GM10266 (cell line): Measurements from ENCODE around the gene SOSTDC1.
"Not testable (repeated sequence)": the region's sequence is repeated elsewhere in the genome, so short reads cannot be mapped to it uniquely, and the experiment has no call there.

Experiments
- DNase-seq: peaks from one replicate; pipeline ENCODE4 v3.0.0; 2012; ENCODE audit errors: extremely low spot score
- TF ChIP-seq, protein P1 (sequence below): IDR thresholded peaks from 2 replicates; pipeline ENCODE4 v1.5.1; 2012; ENCODE audit warnings: mild to moderate bottlenecking, low read depth; ENCODE audit not compliant: control insufficient read depth, insufficient read depth; ENCODE audit errors: missing control alignments

SOSTDC1 gene

DNA sequence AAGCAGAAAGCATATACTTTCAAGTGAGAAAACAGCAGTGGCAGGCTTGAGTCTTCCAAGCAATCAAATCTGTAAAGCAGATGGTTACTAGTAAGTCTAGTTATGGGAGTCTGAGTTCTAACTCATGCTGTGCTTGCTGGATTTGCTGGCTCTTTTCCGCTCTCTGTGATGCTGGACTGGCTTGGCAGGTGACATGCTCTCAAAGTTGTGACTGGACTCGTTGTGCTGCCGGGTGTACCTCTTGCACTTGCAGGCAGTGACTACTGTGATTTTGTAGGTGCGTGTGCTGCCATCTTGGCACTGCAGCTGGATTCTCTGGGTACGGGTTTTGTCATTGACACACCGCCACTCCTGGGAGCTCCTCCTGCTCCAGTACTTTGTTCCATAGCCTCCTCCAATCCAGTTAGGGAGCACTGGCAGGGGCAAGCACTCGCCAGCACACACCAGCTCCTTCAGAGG is 3.1 kb downstream of the SOSTDC1 start:
- TF ChIP-seq, protein P1, sequence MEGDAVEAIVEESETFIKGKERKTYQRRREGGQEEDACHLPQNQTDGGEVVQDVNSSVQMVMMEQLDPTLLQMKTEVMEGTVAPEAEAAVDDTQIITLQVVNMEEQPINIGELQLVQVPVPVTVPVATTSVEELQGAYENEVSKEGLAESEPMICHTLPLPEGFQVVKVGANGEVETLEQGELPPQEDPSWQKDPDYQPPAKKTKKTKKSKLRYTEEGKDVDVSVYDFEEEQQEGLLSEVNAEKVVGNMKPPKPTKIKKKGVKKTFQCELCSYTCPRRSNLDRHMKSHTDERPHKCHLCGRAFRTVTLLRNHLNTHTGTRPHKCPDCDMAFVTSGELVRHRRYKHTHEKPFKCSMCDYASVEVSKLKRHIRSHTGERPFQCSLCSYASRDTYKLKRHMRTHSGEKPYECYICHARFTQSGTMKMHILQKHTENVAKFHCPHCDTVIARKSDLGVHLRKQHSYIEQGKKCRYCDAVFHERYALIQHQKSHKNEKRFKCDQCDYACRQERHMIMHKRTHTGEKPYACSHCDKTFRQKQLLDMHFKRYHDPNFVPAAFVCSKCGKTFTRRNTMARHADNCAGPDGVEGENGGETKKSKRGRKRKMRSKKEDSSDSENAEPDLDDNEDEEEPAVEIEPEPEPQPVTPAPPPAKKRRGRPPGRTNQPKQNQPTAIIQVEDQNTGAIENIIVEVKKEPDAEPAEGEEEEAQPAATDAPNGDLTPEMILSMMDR = no peak

DNA sequence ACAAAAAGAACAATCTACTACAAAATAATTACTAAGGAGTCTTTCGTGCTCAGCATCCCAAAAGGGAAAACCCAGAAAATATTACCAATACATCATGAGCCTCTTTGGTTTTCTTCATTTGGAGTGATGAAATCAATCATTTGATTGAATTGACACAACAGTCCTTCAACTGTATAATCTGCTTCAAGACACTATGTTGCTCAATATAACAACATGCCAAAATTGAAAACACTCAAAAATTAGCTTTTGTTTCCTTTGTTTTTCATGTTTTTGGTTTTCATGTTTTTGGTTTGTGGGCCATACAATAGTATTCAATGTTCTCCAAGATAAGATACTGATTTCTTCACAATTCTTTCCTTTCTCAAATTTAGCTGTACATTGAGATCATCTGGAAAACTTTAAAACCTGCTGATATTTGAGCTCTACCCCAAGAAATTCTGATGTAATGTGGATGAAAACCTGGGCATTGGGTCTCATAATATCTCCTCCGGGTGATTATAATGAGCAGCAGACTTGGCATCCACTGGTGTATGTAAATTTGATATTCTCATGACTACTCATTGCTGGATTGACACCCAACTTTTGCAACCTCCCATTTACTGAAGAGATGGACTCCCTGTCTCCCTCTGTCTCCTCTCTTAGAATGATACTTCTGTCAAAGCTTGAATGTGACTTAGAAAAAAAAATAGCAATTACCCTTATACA is 4.6 kb downstream of the SOSTDC1 start:
- DNase-seq = no peak
- TF ChIP-seq, protein P1 = no peak

More for the DNA sequence above, 3.1 kb downstream of the SOSTDC1 start:
- DNase-seq = no peak

DNA sequence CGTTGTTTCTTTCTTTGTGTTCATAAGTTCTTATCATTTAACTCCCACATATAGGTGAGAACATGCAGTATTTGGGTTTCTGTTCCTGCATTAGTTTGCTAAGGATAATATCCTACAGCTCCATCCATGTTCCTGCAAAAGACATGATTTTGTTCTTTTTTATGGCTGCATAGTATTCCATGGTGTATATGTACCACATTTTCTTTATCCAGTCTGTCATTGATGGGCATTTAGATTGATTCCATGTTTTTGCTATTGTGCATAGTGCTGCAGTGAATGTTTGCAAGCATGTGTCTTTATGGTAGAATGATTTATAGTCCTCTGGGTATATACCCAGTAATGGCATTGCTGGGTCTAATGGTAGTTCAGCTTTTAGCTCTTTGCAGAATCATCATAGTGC is 9.2 kb downstream of the SOSTDC1 start:
- DNase-seq = not testable (repeated sequence)

DNA sequence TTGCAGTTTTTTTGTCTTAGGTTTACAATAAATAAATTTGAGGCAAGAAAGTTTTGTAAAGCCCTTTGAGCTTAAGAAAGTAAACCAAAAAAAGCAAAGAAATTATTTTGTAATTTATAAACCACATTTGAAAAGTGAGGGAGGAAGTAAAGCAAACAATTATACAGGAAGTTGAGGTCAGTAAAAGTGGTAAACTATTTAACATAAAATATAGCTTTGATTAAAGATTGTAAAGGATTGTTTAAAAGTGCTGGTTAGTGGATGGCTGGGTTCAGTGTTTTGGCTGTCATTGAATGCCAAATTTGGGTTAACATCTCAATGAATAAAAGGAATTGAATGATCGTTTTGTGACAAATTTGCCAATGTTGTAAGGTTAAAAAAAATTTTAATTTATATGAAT is 9.9 kb downstream of the SOSTDC1 start:
- TF ChIP-seq, protein P1 = no peak
- no peak for DNase-seq

DNA sequence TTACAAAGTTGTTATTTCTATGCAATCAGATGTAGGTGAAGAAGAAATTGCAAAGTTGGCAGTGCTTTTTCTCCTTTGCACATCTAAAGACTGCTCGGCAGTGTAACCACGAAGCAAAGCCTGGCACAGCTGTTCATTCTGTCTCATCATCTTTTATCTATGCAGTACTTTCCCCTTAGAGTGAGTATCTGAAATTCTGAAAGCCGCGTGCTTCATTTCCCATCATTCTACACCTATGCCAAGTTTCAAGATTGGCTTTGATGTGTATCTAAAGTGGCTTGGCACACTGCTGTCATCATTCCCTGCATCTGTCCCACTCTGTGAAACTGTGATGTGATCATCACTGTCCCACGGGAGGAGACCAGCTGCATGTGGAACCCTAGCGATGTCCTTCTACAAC is 15.2 kb downstream of the SOSTDC1 start:
- TF ChIP-seq, protein P1 = no peak
- DNase-seq = no peak

DNA sequence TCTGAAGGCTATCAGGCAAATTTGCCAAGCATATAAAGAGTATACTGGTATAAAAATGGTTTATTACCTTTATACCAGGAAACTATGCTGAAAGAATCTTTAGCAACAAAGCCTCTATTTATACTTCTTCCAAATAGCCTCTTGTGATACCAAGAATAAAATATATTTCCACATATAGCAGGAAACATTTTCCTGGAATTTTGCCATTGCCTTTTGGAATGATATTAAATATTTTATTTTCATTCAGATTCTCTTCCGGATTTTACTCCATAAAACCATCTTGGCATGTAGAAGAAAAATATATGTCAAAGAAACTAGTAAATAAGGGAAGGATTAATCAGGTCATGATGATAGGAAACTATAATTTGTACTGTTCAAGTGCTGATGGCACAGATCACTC is 17.7 kb downstream of the SOSTDC1 start:
- no peak for DNase-seq
- TF ChIP-seq, protein P1 = no peak

DNA sequence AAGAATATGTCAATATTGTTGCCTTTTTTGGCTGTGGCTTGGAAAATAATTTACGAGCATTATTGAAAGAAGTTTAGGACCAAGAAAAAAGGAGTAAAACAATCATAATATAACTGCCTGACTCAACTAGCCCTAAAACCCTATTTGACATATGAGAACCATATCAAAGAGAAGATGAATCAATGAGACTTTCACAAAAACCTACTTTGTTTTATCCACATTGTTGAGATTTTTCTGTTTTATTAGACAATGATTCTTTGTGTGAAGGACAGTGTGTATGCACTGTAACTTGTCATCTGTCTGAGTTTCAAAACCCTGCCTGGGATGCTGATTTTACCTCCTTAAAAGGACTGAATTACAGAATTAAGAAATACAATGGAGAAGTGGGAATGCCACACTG is 19.0 kb downstream of the SOSTDC1 start:
- DNase-seq = no peak
- TF ChIP-seq, protein P1 = no peak

DNA sequence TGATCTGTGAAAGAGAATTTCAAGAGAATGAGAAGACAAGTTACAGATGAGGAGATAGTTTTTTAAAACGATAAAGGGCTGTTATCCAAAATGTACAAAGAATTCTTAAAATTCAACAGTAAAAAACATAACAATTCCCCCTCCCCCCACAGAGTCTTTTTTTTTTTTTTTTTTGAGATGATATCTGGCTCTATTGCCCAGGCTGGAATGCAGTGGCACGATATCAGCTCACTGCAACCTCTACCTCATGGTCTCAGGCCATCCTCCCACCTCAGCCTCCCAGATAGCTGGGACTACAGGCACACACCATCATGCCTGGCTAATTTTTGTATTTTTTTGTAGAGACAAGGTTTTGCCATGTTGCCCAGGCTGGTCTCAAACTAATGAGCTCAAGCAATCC is 21.7 kb downstream of the SOSTDC1 start:
- not testable (repeated sequence) for DNase-seq
